Smooth muscle cell of the brain vasculature (primary cell): ENCODE results near the gene EVL.
A peak's percentile ranks its signal among the peaks of the same experiment; 100 is the strongest.
"Not testable (repeated sequence)": the region's sequence is repeated elsewhere in the genome, so short reads cannot be mapped to it uniquely, and the experiment has no call there.

Source experiments
- DNase-seq: peaks from one replicate; pipeline ENCODE4 v3.0.0-alpha.2; 2012; ENCODE audit warnings: low read depth, low spot score

EVL gene

DNA sequence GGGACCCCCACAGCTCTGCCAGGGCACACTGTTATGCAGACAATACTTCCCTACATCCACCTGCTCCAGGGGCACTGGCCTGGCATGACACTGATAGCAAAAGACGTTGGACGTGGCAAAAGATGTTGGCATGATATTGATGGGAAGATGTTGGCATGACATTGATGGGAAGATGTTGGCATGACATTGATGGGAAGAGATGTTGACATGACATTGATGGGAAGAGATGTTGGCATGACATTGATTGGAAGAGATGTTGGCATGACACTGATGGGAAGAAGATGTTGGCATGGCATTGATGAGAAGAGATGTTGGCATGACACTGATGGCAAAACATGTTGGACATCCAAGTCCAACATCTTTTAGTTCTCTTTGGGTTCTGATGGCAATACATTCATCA, 105.7 kb downstream of the EVL start:
- no peak for DNase-seq

DNA sequence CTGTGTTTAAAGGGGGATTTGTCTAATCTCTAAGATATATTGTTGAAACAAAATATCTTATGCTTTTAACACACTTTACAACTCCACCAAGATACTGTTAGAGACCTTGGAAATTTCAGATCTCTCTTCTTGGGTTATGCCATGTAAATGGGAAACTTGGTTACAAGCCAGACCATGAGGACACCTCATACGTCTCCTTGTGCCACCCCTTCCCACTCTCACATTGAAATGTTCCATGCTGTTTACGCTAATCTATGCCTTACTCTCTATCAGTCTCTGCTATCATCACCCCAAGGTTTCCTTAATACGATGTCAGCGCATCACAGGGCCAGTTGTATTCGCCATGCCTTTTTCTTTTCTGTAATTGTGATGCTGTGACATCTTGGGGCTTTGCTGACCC, 107.6 kb downstream of the EVL start:
- DNase-seq: no peak

DNA sequence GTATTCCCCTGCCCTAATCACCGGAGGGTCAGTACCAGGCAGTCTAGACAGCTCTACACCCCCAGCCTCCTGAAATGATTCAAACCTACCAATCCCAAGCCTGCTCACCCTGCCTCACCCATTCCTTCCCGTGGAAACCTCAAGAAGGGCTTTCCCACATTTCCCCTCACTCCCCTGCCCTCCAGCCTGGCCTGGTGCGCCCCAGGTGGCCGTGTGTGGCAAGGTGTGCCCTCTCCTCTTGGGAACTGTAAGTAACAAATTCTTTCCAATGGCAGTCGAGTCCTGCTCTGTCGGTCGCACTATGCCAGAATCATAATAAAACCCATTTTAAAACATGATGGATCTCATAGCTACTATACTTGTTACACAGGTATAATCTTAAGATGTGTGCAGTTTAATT, 108.1 kb downstream of the EVL start:
- DNase-seq: no peak

DNA sequence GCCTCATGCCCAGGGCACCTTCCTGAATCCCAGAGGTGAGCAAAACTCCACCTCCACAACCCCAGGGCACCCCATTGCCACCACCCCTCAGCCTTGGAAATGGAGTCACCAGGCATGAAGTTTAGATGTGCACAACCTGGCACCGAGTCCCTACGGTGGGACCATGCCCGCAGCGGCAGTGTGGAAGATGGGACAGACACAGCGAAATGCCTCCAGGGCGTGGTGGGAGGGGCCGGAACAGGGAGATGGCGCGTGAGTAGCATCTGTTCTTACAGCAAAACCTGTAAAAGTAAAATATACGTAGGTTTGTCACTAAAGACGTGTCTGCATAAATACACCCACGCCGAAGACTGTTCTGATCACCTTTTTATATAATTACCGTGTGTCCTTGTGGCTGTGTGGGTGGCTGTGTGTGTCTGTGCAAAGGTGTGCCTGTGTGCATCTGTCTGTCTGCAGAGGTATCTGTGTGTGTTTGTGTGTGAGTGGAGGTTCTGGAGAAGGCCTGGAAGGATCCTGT, 111.6 kb downstream of the EVL start:
- DNase-seq: no peak

DNA sequence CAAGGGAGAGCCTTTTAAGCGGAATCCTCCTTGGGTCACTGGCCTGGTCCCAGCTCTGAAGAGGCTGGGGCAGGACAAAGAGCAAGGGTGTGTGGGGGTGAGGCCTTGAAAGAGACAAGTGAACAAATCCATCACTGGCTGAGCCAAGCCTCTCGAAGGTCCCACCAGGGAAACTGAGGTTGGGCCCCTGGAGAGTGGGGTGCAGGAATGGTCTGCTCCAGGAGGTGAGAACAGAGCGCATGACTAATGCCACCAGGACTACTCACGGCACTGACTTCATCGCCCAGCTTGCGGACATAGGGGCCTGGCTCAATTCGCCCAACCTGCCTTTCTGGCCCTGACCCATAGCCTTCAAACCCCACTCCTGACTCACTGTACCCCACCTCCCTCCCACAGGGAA, 113.5 kb downstream of the EVL start:
- DNase-seq: no peak

DNA sequence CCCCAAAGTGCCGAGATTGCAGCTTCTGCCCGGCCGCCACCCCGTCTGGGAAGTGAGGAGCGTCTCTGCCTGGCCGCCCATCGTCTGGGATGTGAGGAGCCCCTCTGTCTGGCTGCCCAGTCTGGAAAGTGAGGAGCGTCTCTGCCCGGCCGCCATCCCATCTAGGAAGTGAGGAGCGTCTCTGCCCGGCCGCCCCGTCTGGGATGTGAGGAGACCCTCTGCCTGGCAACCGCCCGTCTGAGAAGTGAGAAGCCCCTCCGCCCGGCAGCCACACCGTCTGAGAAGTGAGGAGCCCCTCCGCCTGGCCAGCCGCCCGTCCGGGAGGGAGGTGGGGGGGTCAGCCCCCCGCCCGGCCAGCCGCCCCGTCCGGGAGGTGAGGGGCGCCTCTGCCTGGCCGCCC, 115.4 kb downstream of the EVL start:
- DNase-seq: not testable (repeated sequence)

DNA sequence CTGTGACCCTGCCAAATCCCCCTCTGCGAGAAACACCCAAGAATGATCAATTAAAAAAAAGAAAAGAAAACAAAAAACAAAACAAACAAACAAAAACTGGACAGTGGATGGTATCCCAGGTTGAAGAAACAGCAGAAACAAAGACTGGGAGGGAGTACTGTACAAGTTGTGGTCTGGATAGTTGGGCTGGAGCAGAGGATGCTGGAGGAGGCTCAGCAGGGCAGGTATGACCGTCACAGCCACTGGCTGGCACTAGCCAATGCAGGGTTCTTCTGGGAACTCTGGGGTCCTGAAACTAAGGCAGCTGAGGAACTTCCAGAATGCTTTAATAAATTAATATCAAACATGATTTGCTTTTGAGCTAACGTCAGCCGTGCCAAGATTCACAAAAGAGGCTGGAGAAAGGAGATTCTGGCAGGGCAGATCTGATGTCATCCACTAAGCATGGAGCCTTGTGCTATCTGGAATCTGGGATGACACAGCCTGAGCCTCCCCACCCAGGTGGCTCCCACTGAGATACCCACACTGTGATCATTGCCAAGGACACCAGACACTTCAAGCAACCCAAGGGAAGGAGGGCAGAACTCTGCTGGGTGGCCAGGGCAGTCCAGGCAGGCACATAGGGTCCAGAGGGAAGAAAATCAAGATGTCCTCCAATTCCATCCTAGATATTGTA, 116.8 kb downstream of the EVL start:
- DNase-seq: not testable (repeated sequence)

DNA sequence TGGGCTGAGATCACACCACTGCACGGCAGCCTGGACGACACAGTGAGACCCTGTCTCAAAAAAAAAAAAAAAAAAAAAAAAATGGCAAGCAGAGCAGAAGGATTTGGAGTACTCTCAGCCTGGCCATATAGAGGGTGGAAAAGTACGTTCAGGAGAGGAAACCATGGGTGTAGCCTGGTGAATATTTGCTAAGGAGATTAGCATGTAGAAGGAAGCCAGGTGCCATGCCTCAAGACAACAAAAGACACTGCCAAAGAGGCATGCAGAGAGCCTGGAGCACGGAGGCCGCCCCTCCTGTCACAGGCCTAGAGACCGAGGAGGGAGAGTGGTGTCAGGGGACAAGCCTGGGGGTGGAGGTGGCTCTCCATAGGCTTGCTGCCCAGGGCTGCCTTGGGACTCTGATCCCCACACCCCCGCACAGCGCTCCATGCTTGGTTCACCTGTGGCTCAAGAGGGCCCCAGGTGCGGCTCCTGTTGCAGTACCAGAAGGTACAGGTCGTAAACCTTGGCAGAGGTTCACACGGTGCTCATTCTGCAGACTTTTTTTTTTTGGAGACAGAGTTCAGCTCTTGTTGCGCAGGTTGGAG, 122.1 kb downstream of the EVL start:
- no peak for DNase-seq

DNA sequence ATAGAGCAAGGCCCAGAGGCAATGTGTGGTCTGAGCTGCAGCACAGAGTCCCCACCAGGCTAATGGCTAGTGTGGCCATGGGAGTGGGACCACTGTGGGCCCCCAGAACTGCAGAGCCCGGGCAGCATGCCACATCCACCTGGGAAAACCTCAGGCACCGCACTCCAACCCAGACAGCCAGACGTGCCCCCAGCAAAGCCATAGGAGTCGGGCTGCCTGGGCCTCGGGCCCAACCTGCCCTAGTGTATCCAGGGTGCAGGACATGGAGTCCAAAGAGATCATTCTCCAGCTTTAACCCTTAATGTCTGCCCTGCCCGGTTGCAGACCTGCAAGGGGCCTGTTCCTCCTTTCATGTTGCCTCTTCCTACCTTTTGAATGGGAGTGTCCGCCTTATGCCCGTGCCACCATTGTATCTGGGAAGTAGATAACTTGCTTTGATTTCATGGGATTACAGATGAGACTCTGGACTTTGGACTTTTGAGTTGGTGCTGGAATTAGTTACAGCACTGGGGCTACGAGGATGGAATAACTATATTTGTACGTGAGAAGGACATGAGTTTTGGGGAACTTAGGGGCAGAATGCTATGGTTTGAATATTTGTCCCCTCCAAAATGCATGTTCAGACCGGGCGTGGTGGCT, 123.3 kb downstream of the EVL start:
- DNase-seq: no peak

DNA sequence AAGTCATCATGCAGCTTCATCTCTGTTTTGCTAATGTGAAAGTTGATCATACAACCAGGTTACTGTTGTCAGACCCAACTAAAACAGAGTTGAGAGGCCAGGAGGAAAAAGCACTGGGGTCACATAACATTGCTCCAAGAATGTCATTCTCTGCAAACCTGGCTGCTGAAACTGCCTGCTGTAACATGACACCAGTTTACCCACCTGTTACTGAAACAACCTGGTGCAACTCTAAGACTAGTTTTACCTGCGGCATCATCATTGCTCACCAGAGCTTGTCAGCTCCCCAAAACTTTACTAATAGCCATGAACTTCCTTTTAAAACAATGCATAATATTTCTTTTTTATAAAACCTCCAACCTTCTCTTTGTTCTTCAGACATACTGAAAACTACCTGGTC, 124.9 kb downstream of the EVL start:
- DNase-seq: no peak

DNA sequence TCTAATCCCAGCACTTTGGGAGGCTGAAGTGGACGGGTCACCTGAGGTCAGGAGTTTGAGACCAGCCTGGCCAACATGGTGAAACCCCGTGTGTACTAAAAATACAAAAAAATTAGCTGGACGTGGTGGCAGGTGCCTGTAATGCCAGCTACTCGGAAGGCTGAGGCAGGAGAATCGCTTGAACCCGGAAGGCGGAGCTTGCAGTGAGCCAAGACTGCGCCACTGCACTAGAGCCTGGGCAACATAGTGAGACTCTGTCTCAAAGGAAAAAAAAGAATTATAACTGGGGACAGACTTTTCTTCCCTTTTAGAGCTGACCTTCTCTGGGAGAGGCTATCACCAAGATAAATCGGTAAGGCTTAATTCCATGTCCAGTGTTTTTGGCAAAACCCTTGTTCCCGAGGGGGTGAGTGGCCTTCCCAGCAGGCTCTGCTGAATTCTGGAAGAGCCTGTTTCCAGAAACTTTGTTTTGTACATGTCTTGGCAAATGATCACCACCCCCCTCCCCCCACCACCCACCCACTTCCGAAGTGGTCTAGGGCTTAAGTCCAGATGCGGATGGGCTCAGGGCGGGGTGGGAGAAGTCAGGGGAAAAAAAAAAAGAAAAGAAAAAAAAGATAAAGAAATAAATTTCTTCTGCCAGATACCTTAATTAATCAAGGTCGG, 126.5 kb downstream of the EVL start:
- no peak for DNase-seq

DNA sequence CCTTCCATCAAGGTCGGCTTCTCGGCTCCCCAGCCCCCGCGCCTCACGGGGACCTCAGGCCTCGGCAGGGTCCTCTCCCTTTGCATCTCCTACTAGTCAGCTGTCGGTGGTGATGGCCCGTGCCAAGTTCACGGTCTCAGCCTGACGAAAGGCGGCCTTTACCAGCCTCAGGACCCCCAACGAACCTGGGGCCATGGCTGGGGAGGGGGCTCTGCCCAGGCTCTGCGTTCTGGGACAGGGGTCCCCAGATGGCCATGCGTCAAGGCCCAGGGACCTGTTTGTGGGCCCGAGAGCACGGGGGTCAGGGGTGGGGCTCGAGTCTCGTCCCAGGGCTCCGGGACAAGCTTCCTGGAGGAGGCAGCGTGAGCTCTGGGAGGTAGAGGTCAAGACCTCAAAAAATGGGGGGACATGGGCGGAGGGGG, 127.0 kb downstream of the EVL start:
- no peak for DNase-seq

DNA sequence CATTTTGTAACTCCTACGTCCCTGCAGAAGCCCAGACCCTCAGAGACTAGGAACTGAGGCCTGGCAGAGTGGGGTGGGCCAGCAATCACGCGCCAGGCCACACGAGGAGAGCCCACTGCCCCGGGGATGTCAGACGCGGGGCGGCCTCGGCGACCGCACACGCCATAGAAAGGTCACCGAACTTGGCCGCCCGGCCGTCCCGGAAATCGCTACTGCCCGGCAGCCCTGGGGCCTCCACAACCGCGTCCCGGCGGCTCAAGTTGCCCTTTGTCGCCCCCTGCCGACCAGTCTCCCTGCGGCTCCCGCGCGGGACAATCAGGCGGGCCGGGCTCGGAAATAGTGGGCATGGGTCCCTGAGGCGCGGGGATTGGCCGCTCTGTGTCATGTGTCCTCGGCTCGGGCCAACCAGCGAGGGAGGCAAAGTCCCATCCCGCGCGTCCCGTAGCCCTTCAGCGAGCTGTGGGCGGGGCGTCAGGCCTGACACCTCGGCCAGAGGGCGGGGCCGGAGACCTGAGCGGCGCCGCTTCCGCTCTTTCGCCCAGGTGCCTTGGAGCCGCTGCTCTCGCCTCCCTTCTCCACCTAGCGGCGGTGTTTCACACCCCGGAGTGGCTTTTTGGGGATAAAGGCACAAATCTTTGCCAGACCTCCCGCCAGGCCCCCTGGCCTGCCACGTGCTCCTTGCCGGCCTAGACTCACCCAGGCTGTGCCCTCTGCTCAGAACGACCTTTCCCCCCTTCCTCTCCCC, 127.6 kb downstream of the EVL start:
- DNase-seq: peak; percentile 94
